OCI-LY7 (cell line): Measurements from ENCODE around the gene LBR.

Source experiments
- EZH2phosphoT487 ChIP-seq: fragments of 200-600 bp; sonication (generic); IDR thresholded peaks from 2 replicates; pipeline ENCODE4 v1.6.1; 2018; ENCODE audit warnings: low read depth, borderline replicate concordance, mild to moderate bottlenecking, mixed run types, antibody characterized with exemption, low read length, moderate library complexity, mixed read lengths
- TF ChIP-seq, protein P1 (sequence below): fragments of 200-600 bp; sonication (generic); conservative IDR thresholded peaks from 2 replicates; pipeline ENCODE4 v1.5.1; 2014; ENCODE audit warnings: mild to moderate bottlenecking, antibody characterized with exemption, low read length, moderate library complexity, mixed read lengths

GRCh38 chr1:225469051-225469450, 41.2 kb upstream of the LBR start:
- TF ChIP-seq, protein P1, sequence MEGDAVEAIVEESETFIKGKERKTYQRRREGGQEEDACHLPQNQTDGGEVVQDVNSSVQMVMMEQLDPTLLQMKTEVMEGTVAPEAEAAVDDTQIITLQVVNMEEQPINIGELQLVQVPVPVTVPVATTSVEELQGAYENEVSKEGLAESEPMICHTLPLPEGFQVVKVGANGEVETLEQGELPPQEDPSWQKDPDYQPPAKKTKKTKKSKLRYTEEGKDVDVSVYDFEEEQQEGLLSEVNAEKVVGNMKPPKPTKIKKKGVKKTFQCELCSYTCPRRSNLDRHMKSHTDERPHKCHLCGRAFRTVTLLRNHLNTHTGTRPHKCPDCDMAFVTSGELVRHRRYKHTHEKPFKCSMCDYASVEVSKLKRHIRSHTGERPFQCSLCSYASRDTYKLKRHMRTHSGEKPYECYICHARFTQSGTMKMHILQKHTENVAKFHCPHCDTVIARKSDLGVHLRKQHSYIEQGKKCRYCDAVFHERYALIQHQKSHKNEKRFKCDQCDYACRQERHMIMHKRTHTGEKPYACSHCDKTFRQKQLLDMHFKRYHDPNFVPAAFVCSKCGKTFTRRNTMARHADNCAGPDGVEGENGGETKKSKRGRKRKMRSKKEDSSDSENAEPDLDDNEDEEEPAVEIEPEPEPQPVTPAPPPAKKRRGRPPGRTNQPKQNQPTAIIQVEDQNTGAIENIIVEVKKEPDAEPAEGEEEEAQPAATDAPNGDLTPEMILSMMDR, result no peak
- TF ChIP-seq EZH2phosphoT487, result no peak
